Lower leg skin (tissue), 3 donors: ENCODE results near the gene ZNF425.

Experiments used
- POLR2A ChIP-seq, 2 donors: fragments of 450-650 bp; IDR thresholded peaks; one replicate each; pipeline ENCODE4 v1.6.1; 2016 to 2017; ENCODE audit warnings: antibody characterized with exemption in 2 of 2, mild to moderate bottlenecking in 1 of 2, moderate library complexity in 1 of 2
- TF ChIP-seq, protein P1 (sequence below), 3 donors: fragments of 450-650 bp; IDR thresholded peaks; one replicate each; pipeline ENCODE4 v1.5.1; 2016; ENCODE audit warnings: antibody characterized with exemption in 3 of 3, mild to moderate bottlenecking in 3 of 3, moderate library complexity in 2 of 3

DNA sequence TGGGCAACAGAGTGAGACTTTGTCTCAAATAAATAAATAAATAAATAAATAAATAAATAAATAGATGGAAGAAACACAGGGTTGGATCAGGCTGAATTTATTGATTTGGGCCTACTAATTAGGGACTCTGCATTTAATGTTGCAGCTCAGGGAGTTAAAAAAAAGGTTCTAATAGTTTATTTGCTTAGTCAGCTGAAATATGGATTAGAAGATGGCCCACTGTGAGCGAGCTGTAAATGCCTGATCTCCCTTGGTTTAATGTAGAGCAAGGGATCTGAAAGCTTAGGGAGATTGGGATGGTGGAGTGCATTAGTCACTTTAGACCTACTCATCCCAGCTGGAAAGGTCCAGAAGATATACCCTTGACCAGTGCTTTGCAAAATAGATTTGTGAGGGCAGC lies 72.7 kb downstream of the ZNF425 start:
- TF ChIP-seq, protein P1, sequence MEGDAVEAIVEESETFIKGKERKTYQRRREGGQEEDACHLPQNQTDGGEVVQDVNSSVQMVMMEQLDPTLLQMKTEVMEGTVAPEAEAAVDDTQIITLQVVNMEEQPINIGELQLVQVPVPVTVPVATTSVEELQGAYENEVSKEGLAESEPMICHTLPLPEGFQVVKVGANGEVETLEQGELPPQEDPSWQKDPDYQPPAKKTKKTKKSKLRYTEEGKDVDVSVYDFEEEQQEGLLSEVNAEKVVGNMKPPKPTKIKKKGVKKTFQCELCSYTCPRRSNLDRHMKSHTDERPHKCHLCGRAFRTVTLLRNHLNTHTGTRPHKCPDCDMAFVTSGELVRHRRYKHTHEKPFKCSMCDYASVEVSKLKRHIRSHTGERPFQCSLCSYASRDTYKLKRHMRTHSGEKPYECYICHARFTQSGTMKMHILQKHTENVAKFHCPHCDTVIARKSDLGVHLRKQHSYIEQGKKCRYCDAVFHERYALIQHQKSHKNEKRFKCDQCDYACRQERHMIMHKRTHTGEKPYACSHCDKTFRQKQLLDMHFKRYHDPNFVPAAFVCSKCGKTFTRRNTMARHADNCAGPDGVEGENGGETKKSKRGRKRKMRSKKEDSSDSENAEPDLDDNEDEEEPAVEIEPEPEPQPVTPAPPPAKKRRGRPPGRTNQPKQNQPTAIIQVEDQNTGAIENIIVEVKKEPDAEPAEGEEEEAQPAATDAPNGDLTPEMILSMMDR (IDR thresholded peaks at IDR 0.05), result no peak
- TF ChIP-seq POLR2A (IDR thresholded peaks at IDR 0.05), result no peak
